ENCODE measurements around the gene MYBPC2. TPM values are rescaled to one million over a fixed set of nuclear protein-coding genes. Genes with fewer than 3 reads are reported as not detected.

MYBPC2 gene
- total and polyA plus RNA-seq, 9 of the 15 experiments (the other 6 are each of a cell fraction or from before 2014, with no cell fraction given), result 0.01 to 0.14 (median 0.04) TPM; not detected in 6

DNA sequence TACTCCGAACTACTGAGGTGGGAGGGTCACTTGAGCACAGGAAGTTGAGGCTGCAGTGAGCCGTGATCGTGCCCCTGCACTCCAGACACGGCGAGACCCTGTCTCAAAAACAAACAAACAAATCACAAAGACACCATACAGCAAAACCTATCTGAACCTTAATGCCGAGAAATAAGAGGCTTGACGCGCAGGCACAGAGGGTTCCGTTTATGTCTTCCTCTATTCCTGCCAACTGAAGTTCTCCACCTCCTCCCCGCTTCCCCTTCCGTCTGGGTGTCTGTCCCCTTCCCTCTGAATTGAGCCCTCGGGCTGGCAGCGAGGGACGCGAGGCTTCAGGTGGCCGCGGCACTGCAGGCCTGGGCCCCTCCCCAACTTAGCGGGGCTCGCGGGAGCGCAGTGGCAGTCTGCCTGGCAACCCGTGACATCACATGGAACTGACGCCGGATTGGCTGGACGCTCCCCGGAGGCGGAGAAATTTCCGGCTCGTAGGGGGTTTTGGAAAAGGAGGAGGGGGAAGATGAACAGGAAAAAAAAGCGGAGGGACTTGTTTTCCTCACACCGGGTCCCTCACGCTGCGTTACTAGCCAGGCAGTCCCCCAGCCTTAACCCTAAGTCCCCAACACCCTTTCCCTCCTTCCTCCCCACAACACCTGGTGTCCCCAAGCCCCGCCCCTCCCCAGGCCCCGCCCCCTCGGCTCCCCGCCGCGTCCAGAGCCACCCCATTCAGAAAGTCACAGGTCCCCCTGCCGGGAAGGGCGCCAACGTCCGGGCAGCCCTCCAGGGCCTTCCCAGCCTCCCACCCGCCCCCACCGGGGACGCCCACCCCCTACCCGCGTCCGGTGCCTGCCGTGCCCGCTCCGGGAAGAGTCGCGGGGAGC lies 1.1 kb upstream of the MYBPC2 start (continued):
- TF ChIP-seq, protein P1, sequence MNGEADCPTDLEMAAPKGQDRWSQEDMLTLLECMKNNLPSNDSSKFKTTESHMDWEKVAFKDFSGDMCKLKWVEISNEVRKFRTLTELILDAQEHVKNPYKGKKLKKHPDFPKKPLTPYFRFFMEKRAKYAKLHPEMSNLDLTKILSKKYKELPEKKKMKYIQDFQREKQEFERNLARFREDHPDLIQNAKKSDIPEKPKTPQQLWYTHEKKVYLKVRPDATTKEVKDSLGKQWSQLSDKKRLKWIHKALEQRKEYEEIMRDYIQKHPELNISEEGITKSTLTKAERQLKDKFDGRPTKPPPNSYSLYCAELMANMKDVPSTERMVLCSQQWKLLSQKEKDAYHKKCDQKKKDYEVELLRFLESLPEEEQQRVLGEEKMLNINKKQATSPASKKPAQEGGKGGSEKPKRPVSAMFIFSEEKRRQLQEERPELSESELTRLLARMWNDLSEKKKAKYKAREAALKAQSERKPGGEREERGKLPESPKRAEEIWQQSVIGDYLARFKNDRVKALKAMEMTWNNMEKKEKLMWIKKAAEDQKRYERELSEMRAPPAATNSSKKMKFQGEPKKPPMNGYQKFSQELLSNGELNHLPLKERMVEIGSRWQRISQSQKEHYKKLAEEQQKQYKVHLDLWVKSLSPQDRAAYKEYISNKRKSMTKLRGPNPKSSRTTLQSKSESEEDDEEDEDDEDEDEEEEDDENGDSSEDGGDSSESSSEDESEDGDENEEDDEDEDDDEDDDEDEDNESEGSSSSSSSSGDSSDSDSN (IDR thresholded peaks at IDR 0.05; ENCODE audit: borderline replicate concordance in 1 of 2, low read depth in 2 of 2, low read length in 2 of 2), result no peak

DNA sequence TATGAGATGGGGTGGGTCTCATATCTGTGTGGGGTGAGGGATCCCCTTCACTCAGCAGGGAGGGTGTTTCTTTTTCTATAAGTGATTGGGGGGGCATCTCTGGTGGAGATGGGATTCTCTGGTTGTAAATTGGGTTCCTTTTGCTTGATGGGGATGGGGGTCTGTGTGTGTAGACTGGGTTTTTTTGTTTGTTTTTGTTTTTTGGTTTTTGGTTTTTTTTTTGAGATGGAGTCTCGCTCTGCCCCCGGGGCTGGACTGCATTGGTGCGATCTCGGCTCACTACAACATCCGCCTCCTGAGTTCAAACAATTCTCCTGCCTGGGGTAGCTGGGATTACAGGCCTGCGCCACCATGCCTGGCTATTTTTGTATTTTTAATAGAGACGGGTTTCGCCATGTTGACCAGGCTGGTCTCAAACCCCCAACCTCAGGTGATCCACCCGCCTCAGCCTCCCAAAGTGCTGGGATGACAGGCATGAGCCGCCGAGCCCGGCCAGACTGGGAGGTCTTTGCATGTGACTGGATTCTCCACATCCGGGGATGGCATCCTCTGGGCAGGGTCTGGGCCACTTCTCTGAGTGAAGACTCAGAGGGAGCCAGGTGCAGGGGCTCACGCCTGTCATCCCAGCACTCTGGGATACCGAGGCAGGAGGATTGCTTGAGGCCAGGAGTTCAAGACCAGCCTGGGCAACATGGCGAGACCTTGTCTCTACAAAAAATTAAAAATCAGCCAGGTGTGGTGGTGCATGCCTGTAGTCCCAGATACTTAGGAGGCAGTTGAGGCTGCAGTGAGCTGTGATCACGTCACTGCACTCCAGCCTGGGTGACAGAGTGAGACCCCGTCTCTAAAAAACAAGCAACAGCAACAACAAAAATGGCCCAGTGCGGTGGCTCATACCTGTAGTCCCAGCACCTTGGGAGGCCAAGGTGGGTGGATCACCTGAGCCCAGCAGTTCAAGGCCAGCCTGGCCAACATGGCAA lies 799 bp downstream of the MYBPC2 start:
- BruUV-seq (replicated peaks), result no TSS peak

More for the DNA sequence above, 799 bp downstream of the MYBPC2 start:
- no peak for FAIRE-seq
- Histone ChIP-seq H4K20me1 (replicated peaks; ENCODE audit: control insufficient read depth, insufficient read depth, low read length) (no peaks in the 10 kb centered on the region), H3K4me1 (replicated peaks in 1 of 2; ENCODE audit: control insufficient read depth in 2 of 2, insufficient read depth in 2 of 2, low read length in 2 of 2) (peaks cover 12 to 45% of the 10 kb centered on the region in 2 experiments; a peak in 4 of 5 replicates), H3K27ac (ENCODE audit: extremely low read depth, low read depth, low read length) (no peak overlapping the region), H2AFZ (ENCODE audit: low read depth, low read length) (no peak overlapping the region), H3K9me1 (ENCODE audit: control insufficient read depth, insufficient read depth, low read length) (no peaks in the 10 kb centered on the region), H3K9ac (ENCODE audit: insufficient read depth in 1 of 2, low read depth in 2 of 2, low read length in 2 of 2) (peak overlapping the region in 1 of 2 experiments; percentile 35; a peak in 1 of 4 replicates), H3K9me3 (replicated peaks; ENCODE audit: control insufficient read depth, insufficient read depth, low read depth, low read length) (no peaks in the 10 kb centered on the region), H3K4me2 (ENCODE audit: insufficient read depth, low read length) (no peak overlapping the region), H3K27me3 (ENCODE audit: control insufficient read depth in 2 of 2, insufficient read depth in 2 of 2, low read length in 2 of 2) (peaks cover 0 to 19% of the 10 kb centered on the region in 2 experiments; a peak in 3 of 5 replicates), H3K36me3 (ENCODE audit: control insufficient read depth, insufficient read depth, low read length) (no peaks in the 10 kb centered on the region), H3K4me3 (no peak overlapping the region), H3K79me2 (ENCODE audit: control insufficient read depth, insufficient read depth, low read length) (no peaks in the 10 kb centered on the region)
- WGBS (ENCODE audit: insufficient coverage, low coverage, missing lambda C conversion rate), result 58% methylated on average over 19 of the region's 19 CpGs
- intact Hi-C loops (cut with micrococcal nuclease), result no loop called here
- 0 out of 2 replicates have a peak, but pooled peaks have one; percentile 15 for TF ChIP-seq ZBTB7A (IDR thresholded peaks at IDR 0.05; ENCODE audit: borderline replicate concordance, control insufficient read depth, low read depth, low read length)
- TF ChIP-seq, protein P2, sequence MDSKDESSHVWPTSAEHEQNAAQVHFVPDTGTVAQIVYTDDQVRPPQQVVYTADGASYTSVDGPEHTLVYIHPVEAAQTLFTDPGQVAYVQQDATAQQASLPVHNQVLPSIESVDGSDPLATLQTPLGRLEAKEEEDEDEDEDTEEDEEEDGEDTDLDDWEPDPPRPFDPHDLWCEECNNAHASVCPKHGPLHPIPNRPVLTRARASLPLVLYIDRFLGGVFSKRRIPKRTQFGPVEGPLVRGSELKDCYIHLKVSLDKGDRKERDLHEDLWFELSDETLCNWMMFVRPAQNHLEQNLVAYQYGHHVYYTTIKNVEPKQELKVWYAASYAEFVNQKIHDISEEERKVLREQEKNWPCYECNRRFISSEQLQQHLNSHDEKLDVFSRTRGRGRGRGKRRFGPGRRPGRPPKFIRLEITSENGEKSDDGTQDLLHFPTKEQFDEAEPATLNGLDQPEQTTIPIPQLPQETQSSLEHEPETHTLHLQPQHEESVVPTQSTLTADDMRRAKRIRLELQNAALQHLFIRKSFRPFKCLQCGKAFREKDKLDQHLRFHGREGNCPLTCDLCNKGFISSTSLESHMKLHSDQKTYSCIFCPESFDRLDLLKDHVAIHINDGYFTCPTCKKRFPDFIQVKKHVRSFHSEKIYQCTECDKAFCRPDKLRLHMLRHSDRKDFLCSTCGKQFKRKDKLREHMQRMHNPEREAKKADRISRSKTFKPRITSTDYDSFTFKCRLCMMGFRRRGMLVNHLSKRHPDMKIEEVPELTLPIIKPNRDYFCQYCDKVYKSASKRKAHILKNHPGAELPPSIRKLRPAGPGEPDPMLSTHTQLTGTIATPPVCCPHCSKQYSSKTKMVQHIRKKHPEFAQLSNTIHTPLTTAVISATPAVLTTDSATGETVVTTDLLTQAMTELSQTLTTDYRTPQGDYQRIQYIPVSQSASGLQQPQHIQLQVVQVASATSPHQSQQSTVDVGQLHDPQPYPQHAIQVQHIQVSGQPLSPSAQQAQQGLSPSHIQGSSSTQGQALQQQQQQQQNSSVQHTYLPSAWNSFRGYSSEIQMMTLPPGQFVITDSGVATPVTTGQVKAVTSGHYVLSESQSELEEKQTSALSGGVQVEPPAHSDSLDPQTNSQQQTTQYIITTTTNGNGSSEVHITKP (IDR thresholded peaks at IDR 0.05; ENCODE audit: partially characterized antibody), result peak; percentile 26
- TF ChIP-seq, protein P3, sequence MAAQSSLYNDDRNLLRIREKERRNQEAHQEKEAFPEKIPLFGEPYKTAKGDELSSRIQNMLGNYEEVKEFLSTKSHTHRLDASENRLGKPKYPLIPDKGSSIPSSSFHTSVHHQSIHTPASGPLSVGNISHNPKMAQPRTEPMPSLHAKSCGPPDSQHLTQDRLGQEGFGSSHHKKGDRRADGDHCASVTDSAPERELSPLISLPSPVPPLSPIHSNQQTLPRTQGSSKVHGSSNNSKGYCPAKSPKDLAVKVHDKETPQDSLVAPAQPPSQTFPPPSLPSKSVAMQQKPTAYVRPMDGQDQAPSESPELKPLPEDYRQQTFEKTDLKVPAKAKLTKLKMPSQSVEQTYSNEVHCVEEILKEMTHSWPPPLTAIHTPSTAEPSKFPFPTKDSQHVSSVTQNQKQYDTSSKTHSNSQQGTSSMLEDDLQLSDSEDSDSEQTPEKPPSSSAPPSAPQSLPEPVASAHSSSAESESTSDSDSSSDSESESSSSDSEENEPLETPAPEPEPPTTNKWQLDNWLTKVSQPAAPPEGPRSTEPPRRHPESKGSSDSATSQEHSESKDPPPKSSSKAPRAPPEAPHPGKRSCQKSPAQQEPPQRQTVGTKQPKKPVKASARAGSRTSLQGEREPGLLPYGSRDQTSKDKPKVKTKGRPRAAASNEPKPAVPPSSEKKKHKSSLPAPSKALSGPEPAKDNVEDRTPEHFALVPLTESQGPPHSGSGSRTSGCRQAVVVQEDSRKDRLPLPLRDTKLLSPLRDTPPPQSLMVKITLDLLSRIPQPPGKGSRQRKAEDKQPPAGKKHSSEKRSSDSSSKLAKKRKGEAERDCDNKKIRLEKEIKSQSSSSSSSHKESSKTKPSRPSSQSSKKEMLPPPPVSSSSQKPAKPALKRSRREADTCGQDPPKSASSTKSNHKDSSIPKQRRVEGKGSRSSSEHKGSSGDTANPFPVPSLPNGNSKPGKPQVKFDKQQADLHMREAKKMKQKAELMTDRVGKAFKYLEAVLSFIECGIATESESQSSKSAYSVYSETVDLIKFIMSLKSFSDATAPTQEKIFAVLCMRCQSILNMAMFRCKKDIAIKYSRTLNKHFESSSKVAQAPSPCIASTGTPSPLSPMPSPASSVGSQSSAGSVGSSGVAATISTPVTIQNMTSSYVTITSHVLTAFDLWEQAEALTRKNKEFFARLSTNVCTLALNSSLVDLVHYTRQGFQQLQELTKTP (IDR thresholded peaks at IDR 0.05; ENCODE audit: low read depth in 1 of 2, partially characterized antibody in 2 of 2), result no peak
- DNase-seq (ENCODE audit: extremely low read depth in 1 of 4, low spot score in 3 of 4), result no peak
- ChIA-PET CTCF (ENCODE audit: low intra/inter-chr PET ratio) (no interaction called here), POLR2A (no interaction called here)
- ATAC-seq, result no peak
- in situ Hi-C loops (cut with MboI), result no loop called here

Measured in K562 (cell line).